ENCODE results near the gene KCNA2. TPM values are rescaled to one million over a fixed set of nuclear protein-coding genes. Genes with fewer than 3 reads are reported as not detected.

Gene KCNA2
- total and polyA plus RNA-seq, 2 of the 13 experiments (the other 11 are each of a cell fraction or from before 2014, with no cell fraction given) = not detected

- TF ChIP-seq, protein P1, sequence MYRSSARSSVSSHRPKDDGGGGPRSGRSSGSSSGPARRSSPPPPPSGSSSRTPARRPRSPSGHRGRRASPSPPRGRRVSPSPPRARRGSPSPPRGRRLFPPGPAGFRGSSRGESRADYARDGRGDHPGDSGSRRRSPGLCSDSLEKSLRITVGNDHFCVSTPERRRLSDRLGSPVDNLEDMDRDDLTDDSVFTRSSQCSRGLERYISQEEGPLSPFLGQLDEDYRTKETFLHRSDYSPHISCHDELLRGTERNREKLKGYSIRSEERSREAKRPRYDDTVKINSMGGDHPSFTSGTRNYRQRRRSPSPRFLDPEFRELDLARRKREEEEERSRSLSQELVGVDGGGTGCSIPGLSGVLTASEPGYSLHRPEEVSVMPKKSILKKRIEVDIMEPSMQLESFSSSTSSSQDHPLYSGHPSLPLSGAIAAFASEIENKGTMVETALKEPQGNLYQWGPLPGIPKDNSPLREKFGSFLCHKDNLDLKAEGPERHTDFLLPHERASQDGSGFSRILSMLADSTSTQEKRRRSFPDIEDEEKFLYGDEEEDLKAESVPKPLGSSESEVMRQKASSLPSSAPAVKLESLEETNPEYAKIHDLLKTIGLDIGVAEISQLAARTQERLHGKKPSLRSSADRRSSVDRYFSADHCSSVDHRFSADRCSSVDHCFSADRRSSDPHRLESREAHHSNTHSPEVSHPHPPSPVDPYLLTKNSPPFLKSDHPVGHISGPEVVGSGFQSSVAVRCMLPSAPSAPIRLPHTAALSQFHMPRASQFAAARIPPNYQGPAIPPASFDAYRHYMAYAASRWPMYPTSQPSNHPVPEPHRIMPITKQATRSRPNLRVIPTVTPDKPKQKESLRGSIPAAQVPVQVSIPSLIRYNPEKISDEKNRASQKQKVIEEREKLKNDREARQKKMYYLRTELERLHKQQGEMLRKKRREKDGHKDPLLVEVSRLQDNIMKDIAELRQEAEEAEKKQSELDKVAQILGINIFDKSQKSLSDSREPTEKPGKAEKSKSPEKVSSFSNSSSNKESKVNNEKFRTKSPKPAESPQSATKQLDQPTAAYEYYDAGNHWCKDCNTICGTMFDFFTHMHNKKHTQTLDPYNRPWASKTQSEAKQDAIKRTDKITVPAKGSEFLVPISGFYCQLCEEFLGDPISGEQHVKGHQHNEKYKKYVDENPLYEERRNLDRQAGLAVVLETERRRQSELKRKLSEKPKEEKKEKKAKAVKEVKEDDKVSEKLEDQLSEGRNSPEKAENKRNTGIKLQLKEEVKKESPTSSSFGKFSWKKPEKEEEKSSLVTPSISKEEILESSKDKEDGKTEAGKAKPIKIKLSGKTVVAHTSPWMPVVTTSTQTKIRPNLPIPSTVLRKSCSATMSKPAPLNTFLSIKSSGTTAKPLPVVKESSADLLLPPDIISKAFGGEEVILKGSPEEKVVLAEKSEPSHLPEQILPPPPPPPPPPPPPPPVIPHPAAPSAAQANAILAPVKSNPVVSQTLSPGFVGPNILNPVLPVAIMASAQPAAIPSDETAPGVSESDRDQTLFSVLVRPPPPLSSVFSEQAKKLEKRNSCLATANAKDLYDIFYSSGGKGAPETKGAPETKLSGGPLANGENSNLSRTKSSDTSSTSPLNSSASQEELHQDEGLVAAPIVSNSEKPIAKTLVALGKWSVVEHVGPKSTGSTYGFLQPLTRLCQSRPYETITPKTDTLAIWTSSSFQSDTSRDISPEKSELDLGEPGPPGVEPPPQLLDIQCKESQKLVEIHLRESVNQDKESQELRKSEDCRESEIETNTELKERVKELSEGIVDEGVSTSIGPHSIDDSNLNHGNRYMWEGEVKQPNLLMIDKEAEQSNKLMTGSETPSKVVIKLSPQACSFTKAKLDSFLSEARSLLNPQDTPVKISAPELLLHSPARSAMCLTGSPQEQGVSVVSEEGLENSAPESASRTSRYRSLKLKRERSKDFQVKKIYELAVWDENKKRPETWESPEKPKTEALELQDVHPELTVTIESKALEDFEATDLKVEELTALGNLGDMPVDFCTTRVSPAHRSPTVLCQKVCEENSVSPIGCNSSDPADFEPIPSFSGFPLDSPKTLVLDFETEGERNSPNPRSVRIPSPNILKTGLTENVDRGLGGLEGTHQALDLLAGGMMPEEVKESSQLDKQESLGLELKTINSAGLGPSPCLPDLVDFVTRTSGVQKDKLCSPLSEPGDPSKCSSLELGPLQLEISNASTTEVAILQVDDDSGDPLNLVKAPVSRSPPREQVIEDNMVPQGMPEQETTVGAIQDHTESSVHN (CRISPR knock-in tag; IDR thresholded peaks at IDR 0.05) = no peak
- no peak; the same call in 1 of the 2 replicates for TF ChIP-seq MYC (CRISPR knock-in tag; IDR thresholded peaks at IDR 0.05; ENCODE audit: borderline replicate concordance)
- TF ChIP-seq RAD21 (CRISPR knock-in tag; IDR thresholded peaks at IDR 0.05) = peak; percentile 45; the same call in 1 of the 2 replicates
- no peak for TF ChIP-seq ZSCAN20 (CRISPR knock-in tag; IDR thresholded peaks at IDR 0.05; ENCODE audit: borderline replicate concordance)
- TF ChIP-seq SIX4 (CRISPR knock-in tag; IDR thresholded peaks at IDR 0.05) = no peak
- no peak for TF ChIP-seq NAIF1 (CRISPR knock-in tag; IDR thresholded peaks at IDR 0.05; ENCODE audit: borderline replicate concordance)
- TF ChIP-seq TCF12 (IDR thresholded peaks at IDR 0.05) = no peak
- TF ChIP-seq TCF12 (CRISPR knock-in tag; IDR thresholded peaks at IDR 0.05) = no peak
- peak; percentile 66 for TF ChIP-seq STAG1 (CRISPR knock-in tag; IDR thresholded peaks at IDR 0.05)
- no peak for TF ChIP-seq ZNF260 (CRISPR knock-in tag; IDR thresholded peaks at IDR 0.05; ENCODE audit: borderline replicate concordance, low read depth)
- TF ChIP-seq ZNF713 (CRISPR knock-in tag; IDR thresholded peaks at IDR 0.05) = no peak
- no peak for TF ChIP-seq YEATS2 (CRISPR knock-in tag; IDR thresholded peaks at IDR 0.05; ENCODE audit: borderline replicate concordance)
- no peak for TF ChIP-seq GPN1 (CRISPR knock-in tag; IDR thresholded peaks at IDR 0.05; ENCODE audit: borderline replicate concordance)
- no peak for TF ChIP-seq ZNF629 (CRISPR knock-in tag; conservative IDR thresholded peaks at IDR 0.05)
- TF ChIP-seq ZNF331 (CRISPR knock-in tag; IDR thresholded peaks at IDR 0.05) = no peak
- no peak for TF ChIP-seq ZNF724P (CRISPR knock-in tag; IDR thresholded peaks at IDR 0.05; ENCODE audit: borderline replicate concordance)
- TF ChIP-seq SRSF9 (IDR thresholded peaks at IDR 0.05; ENCODE audit: borderline replicate concordance, insufficient read depth, low read depth, low read length, poor library complexity, severe bottlenecking) = no peak
Observed at GRCh38 chr1:110619412-110620249, 13.5 kb upstream of the KCNA2 start (continued).
